ENCODE results near the gene MYRF.

The MYRF gene

GRCh38 chr11:61795459-61795858, 43.0 kb downstream of the MYRF start:
- no peak for DNase-seq (ENCODE audit: low read depth)

DNA sequence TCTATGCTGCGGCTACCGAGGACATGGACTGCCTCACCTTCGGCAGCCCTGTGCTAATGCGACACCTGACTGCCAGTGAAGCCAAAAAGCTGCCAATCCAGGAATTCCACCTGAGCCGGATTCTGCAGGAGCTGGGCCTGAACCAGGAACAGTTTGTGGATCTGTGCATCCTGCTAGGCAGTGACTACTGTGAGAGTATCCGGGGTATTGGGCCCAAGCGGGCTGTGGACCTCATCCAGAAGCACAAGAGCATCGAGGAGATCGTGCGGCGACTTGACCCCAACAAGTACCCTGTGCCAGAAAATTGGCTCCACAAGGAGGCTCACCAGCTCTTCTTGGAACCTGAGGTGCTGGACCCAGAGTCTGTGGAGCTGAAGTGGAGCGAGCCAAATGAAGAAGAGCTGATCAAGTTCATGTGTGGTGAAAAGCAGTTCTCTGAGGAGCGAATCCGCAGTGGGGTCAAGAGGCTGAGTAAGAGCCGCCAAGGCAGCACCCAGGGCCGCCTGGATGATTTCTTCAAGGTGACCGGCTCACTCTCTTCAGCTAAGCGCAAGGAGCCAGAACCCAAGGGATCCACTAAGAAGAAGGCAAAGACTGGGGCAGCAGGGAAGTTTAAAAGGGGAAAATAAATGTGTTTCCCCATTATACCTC, 43.6 kb downstream of the MYRF start:
- DNase-seq (ENCODE audit: low read depth): no peak

- DNase-seq (ENCODE audit: low read depth): peak; percentile 31
These were observed 45.0 kb downstream of the MYRF start for GRCh38 chr11:61797263-61797944.

DNA sequence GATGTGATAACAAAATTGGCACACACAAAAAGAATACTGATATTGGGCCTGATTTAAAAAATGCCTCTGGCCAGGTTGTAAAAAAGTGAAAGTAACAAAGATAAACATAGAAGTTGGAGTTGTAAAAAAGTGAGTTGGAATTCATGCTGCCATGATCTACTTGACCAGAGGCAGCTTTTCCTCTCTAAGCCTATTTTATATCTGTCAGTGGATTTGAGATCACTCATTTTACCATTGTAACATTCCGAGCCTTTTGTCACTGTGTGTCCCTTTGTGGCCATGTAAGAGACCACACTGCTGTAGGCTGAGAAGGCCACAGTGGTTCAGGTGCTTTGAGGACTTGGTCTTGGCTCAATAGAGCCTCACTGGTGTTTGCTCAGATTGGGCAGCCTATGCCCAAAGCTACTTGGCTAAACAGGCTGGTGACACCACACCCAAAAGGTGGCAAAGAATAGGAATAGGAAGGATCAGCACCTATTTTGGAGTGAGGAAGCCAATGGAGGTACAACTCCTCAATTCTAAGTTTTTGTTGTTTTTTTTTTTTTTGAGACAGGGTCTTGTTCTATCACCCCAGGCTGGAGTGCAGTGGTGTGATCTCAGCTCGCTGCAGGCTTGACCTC, 47.3 kb downstream of the MYRF start:
- DNase-seq (ENCODE audit: low read depth): no peak

- DNase-seq (ENCODE audit: low read depth): peak; percentile 27
These were observed 48.2 kb downstream of the MYRF start for GRCh38 chr11:61800331-61801281.

DNA sequence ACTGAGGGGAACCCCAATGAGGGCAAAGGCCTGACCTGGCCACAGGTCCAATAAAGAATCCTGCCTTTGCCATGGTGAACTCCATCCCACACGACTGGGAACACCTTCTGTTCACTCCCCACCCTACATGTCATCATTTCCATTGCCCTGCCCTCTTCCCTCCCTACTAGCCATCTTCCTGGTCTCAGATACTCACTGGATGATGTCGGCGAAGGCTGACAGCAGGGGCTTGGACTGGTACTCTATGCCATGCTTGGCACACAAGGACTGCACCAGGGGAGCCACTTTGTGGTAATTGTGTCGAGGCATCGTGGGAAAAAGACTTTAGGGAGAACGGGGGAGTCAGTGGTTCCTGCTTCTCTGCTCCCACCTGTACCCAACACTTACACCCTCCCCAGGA, 50.2 kb downstream of the MYRF start:
- DNase-seq (ENCODE audit: low read depth): no peak

GRCh38 chr11:61803889-61804647, 51.6 kb downstream of the MYRF start:
- DNase-seq (ENCODE audit: low read depth): no peak

DNA sequence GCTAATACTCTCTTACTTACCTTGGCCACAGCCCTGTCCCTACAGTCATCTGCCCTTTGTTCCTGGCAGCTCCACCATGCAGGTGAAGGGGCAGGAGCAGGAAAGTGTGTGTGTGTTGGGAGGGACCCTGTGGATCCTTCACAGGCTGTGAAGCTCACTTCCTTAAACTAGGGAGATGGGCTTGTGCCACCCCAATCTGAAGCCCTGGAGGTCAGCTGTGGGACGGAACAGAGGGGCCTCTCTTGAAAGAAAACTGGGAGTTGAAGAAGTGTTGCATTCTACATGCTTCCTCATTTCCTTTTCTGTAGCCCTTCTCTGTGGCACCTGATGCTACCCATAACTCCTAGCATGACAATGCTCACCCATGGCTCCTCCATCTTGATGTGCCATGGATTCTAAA, 52.7 kb downstream of the MYRF start:
- no peak for DNase-seq (ENCODE audit: low read depth)

DNA sequence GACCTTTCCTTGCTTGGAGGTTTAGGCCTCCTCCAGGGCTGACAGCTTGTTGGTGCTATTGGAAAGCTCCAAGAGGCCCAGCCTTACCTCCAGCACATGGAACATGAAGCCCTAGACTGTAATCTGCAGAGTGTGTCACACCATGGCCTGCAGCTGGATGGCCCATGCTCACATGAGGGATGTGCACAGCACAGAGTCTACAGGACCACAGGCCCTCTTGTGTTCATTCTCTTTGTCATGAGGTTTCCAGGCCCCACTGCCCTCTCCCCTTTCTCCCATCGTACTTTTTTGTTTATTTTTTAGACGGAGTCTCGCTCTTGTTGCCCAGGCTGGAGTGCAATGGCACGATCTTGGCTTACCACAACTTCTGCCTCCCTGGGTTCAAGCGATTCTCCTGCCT, 54.3 kb downstream of the MYRF start:
- no peak for DNase-seq (ENCODE audit: low read depth)

- no peak for DNase-seq (ENCODE audit: low read depth)
These were observed 58.3 kb downstream of the MYRF start for GRCh38 chr11:61810671-61811175.

GRCh38 chr11:61811831-61812230, 59.4 kb downstream of the MYRF start:
- DNase-seq (ENCODE audit: low read depth): no peak

DNA sequence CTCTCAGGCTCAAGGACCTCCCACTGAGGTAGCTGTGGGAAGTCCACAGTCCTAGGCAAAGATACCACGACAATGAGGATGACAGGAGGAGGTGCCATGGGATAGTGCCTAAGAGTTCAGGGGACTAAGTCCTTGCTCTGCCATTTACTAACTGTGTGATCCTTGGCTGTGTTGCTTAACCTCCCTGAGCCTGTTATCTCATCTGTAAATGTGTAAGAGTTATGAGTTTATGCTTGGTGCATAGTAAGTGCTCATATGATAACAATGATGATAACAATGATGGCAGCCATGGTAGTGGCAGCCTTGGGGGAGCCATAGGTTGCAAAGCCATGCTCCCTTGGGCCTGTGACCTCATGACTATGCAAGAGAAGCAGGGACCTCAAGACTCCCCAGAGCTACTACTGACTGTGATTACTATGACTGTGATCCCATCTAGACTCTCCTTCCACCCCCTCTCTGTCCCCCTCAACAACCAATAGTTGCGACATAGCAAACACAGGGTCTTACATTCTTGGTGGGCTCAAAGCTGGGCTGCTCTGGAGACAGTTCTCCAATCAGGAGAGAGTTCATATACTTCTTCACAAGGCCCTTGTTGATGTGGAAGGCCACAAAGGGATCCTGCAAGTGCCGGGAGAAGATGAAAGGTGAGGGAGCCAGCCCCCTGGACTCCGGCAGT, 60.4 kb downstream of the MYRF start:
- no peak for DNase-seq (ENCODE audit: low read depth)

- no peak for DNase-seq (ENCODE audit: low read depth)
These were observed 62.0 kb downstream of the MYRF start for GRCh38 chr11:61814247-61814957.

- DNase-seq (ENCODE audit: low read depth): peak; percentile 91
These were observed 62.7 kb downstream of the MYRF start for GRCh38 chr11:61814958-61815789.

- DNase-seq (ENCODE audit: low read depth): no peak
These were observed 63.6 kb downstream of the MYRF start for GRCh38 chr11:61815790-61816735.

- peak; percentile 95 for DNase-seq (ENCODE audit: low read depth)
These were observed 64.5 kb downstream of the MYRF start, which contains the start of gene FADS1 for GRCh38 chr11:61816736-61817455. FADS1 (minus strand) TSS chr11:61817003; CDS start chr11:61816929, 74 bp downstream.
